CD4-positive, alpha-beta T cell treated with Interleukin-4 for 1 hour (primary cell): ENCODE measurements around the gene ABHD12.

Experiments
- DNase-seq, 2 donors: peaks; one replicate each; pipeline ENCODE4 v3.0.0-alpha.2; 2020 to 2022

ABHD12 gene

DNA sequence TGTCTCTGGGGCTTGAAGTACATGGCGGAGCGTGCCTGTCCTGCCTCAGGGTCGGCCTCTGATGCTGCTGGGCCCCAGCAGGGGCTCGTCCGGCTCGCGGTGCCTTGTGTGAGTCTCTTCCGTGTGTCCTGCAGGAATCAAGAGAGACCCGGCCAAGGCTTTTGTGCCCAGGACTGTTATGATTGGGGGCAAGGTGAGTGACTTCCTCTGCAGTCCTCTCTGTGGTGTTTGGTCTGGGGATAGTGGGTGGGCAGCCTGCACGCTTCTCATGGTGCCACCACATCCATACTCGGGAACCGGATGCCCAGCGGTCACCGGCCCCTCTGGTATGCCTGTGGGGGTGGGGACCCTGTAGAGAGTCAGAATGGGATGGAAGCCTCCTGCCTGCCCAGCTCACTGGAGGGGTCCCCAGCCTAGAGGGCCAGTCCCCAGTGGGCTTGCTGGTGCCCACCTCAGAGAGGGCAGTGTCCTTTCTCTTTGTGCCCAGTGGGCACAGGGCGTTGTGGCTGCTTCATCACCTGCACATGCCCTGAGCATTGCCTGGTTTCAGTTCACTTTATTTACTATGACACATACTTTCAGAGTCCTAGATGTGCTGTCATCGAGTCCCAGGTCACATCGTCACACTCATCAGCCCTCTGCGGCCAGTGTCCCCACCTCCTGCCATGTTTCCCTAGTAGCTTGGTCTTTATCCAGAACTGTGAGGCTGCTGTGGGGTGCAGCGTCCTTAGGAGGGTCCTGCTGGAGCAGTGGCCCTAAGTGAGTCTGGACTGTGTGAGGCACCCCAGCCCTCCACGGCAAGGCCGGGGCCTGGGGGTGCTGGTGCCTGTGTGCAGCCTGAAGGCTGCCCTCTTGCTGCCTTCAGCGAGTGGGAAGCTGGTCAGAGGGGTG, 102.1 kb downstream of the ABHD12 start:
- no peak for DNase-seq

DNA sequence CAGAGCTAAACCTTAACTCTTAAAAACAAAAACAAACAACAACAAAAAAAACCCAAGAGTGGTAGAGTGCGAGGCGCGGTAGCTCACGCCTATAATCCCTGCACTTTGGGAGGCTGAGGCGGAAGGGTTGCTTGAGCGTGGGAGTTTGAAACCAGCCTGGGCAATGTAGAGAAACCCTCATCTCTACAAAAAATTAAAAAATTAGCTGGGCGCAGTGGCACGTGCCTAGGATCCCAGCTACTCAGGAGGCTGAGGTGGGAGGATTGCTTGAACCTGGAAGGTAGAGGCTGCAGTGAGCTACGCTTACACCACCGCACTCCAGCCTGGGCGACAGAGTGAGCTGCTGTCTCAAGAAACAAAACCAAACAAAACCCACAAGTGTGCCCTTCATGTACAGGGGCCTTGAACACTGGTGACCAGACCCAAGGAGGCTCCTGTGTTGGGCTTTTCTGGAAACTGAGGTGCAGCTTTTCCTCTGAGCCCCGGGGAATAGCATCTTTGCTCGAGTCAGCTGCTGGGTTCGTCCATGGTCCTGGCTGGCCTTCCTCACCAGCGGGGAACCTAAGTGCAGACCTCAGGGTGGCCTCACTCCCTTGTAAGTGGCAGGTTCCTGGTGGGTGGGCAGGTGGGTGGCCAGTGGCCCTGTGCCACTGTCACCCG, 102.9 kb downstream of the ABHD12 start:
- DNase-seq: no peak

DNA sequence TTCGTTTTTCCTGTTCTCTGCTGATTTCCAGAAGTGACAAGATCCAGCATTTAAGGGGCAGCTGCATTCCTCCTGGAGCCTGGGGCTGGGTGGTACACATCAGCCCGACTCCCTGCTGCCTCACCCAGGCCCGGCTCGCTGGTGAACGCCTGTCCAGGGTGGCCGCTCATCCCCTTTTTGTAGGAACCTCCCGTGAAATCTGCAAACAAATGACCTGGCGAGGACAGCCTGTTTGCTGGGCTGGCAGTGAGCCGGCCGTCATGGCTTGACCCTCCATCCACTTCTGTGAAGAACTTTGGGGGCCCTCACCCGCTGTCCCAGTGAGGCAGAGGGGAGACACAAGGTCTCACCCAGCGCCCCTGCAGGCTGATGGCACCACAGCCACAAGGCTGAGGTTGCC, 103.7 kb downstream of the ABHD12 start:
- no peak for DNase-seq

DNA sequence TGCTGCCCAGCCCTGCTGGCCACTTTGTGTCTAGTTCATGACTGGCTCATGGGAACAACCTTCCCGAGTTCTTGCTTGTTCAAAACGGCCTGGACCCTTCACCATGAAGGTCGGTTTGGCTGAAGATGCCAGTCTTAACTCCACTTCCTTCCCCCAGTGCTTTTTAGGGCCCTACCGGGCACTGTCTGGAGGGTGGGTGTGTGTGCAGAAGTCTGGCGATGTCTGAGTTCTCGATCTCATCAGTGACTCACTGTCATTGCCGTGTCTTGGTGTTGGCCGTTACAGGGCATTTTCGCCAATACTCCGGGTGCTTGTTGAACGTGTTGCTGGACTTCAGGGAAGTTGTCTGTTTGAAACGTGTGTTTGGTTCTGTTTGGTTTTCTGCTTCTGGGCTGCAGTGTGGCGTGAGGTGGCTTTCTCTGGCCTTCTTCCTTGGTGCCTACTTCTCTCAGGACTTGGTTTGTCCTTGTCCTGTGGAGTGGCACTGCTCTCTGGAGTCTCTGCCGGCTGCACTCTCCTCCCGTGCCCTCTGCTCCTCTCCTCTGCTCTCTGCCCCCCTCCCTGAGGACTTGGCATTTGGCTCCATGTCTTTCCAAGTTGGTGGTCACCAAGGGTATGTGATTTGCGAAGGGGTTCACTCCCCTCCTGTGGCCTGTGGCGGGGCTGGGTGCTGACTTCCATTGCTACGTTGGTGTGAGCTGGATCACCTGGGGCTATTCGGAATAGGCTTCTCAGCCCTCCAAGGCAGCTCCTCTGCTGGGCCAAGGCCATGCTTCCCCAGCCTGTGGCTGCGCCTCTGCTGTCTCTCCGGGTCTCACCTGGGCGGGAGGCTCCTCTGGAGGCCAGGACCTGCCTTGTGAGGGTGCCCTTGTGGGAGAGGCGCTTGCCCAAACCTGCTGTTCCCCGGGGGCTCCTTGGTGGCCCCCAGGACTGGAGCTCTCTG, 104.5 kb downstream of the ABHD12 start:
- DNase-seq: no peak

DNA sequence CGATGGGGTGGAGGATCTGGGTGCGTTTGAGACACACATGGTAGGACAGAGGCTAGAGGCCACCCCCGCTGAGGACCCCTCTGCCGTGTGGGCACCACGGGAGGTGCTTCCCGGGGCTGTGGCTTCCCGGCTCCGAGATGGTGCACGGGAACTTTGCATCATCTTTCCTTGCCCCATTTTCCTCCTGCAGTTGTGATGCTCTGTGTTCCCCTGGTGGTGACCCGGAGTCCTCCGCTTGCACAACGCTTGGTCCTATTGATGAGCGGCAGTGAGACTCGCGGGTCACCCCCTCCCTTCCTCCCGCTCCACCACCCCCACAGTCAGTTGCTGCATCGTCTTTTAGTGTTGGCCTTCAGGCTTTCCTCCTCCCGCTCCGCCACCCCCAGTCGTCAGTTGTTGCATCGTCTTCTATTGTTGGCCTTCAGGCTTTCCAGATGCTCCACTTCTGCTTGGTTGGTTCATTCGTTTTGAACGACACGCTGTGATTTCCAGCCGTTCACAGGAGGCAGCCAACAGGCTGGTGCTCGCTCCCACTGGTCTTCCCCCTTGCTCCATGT, 105.5 kb downstream of the ABHD12 start:
- peak in 1 of 2 donors; percentile 2 for DNase-seq

DNA sequence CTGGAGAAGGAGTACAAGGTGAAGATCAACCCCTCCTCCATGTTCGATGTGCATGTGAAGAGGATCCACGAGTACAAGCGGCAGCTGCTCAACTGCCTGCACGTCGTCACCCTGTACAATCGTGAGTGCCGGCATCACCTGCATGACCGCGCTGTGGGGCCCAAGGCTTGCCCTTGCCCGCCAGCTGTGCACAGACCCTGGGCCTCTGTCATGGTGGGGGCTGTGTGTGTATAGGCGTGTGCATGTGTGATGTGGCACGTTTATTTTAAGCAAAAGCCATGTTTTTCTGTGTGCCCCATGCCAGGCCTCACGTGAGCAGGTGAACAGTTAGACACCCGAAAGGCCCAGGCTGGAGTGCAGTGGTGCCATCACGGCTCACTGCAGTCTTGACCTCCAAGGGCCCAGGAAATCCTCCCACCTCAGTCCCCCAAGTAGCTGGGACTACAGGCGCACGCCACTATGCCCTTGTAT, 106.5 kb downstream of the ABHD12 start:
- peak in 1 of 2 donors; percentile 7 for DNase-seq

DNA sequence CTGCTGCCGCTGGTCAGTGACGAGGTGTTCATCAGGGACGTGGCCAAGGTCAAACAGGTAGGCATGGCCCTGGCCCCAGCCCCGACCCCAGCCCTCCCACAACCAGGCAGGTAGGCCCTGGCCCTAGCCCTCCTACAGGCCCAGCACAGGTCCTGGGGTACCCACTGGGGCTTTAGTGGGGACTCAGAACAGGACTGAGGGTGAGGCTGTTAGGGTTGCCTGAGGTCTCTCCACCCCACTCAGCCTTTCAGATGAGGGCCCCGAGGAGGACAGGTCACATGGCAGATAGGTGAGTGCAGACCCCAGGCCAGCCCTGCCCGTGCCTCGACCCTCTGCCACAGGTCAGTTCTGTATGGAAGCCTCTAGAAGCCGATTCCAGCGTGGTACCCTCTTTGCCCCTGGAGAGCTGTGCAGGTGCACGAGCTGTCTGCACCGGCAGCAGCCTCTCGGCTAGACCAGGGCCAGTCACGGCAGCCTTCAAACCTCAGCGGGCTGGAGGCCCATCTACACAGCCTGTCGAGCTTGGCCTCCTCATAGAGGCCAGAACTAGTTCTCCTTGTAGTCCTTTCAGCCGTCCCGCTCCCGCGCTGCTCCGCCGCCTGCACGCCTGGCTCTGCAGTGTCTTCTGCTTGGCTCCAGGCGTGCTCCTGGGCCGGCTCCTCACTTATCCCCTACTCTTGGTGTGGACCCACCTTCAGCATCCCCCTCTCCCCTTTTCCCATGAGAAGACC, 107.2 kb downstream of the ABHD12 start:
- no peak for DNase-seq

DNA sequence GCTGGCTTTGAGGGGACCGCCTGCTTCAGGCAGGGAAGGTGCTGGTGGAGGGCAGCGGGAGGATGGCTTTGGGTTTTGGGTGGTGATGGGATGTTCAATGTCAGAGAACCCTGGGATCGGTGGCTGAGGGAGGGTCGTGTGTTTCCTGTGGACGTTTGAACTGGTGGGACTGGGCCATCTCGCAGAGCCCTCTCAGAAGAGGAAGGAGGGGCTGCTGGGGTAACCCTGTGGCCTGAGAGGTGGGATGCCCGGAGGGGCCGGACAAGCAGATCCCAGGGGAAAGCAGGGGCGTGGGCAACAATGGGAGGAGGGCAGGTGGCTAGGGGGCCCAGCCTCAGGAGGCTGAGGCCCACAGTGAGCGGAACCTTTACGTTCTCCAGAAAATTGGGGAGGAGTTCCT, 107.8 kb downstream of the ABHD12 start:
- peak in 1 of 2 donors; percentile 1 for DNase-seq

DNA sequence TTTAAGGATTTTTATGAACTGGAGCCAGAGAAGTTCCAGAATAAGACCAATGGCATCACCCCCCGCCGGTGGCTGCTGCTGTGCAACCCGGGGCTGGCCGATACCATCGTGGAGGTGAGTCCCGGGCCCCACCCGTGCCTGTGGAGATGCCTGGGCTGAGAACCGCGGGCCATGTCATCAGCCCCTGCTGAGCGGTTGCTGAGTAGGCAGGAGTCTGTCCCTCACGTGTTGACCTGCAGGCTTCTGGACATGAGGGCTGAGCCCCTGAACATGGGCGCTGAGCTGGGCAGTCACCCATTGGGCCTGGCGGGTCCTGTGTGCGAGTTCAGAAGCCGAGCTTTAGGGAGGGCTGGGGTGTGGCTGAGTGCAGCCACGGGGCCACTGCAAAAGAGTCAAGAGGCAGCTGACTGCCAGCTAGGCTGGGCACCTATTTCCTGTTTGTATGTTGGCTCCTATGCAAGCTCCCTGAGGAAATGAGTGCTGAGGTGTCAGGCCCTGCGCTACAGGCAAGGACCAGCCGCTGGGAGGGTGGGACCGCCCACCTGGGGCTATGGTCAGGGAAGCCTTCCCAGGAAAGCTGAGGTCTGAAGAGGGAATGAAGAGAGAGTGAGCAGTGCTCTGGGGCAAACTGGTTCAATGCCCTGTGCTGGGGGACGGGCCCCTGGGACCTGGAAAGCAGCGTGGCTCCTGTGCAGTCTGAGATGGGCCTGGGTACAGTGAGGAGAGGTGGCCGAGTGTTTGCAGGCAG, 108.4 kb downstream of the ABHD12 start:
- peak in 1 of 2 donors; percentile 5 for DNase-seq

DNA sequence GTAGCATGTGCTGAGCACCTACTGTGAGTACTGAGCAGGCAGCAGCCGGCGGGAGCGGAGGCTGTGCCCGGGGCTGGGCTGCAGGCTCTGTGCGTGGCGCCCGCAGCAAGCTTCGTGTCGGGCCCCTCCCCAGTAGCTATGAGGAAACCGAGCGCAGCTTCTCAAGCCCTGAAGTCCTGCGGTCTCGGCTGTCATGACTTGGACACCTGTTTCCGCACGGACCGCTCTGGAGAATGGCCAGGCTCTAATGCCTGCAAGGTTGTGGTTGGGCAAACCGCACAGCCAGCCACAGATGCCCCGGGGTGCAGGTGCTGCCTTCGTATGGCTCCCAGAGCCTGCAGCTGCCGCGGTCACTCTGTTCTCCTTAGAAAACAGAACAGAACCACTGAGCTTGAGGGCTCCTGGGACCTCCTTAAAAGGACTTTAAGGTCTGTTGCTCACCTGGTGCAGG, 109.1 kb downstream of the ABHD12 start:
- peak in 1 of 2 donors; percentile 57 for DNase-seq

DNA sequence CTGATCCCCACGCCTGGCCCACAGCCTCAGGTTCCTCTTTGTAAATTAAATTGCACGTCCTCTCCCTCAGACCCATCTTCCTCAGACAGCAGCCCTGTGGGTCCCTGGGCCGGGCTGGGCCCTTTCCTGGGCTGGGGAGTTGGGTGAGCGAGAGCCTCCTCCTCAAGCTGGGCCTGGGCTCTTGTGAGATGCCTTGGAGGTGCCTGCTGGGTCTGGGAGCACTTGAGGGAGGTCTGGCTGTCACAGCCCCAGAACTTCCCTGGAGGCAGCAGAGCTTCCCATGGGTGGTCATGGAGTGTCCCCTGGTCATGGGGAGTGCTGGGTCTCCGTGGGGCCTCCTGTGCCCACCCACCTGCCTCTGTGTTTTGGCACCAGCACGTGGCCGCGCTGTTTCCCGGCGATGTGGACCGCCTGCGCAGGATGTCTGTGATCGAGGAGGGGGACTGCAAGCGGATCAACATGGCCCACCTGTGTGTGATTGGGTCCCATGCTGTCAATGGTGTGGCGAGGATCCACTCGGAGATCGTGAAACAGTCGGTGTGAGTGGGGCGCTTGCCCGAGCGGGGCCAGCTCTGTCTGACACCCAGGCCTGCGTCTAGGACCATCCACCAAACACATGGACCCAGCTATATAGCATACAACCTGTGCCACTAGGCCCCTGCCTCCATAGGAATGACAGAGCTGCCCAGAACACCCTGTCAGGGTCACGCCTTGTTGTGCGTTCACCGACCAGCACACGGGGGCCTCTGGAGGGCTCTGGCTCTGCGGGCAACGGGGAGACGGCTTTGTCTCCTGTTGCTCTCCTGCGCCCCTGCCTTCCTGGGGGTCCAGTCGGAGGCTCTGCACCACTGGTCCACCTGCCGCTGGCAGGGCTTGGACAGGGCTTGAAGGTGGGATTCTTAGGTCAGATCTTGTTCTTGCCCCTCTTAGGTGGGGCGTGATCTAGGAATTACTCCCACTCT, 109.8 kb downstream of the ABHD12 start:
- peak in 1 of 2 donors; percentile 9 for DNase-seq

DNA sequence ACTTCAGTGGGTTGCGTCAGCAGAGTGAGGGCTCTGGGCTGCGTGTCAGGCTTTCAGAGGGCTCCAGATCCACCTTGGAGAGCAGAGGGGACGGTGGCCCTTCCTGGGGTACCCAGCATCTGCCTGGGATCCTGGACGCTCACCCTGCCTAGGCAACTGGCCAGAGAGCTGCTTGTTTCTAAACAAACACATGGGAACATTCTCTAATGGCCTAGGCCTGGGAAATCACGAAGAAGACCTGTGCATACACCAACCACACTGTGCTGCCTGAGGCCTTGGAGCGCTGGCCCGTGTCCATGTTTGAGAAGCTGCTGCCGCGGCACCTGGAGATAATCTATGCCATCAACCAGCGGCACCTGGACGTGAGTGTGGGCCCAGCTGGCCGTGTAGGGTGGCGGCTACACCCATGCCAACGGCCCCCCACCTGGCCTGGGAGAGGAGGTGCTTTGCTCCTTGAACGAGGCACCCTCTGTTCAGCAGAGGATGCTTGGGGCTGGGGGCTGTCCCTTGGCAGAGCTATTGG, 110.5 kb downstream of the ABHD12 start:
- no peak for DNase-seq

DNA sequence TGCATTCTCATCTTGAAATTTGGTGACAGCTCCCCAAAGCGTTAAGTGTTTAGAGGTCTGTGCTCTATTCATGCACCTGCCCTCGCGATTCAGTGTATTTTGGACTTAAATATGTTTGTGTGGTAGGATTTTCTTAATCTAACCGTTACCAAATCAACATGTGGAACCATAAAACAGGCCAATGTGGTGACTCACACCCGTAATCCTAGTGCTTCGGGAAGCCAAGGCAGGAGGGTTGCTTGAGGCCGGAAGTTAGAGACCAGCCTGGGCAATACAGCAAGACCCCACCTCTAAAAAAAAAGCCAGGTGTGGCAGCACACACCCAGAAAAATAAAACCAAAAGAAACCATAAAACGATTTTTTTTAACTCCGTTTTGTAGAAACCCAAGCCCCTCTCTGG, 111.2 kb downstream of the ABHD12 start:
- DNase-seq: no peak

DNA sequence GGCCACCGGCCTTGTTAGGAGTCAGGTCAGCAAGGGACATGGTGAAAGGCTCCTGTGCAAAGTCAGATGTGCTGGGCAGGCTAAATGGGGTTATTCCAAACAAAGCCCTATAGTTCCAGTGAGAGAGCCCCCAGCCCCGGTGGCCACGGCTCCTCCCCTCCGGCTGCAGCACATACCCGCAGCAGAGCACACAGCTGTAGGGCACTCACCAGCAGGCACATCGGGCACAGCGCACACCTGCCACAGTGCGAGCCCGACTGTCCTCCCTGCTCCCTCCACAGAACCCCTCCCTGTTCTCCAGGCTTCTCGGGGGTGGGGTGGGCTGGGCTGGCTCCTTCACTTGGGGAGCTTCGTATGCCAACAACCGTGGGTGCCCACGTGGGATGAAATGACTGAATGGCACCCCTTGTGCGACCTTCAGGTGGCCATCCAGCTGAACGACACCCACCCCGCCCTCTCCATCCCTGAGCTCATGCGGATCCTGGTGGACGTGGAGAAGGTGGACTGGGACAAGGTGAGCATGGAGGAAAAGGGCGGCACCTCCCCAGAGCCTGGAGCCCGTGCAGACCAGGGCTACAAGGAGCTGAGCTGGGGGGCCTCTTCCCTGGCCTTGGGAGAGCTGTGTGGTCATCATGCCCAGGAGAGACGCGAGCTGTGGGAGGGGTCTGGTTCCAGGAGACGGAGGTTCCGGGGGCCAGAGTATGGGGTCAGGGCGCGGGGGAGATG, 111.8 kb downstream of the ABHD12 start:
- DNase-seq: peak in 1 of 2 donors; percentile 8

DNA sequence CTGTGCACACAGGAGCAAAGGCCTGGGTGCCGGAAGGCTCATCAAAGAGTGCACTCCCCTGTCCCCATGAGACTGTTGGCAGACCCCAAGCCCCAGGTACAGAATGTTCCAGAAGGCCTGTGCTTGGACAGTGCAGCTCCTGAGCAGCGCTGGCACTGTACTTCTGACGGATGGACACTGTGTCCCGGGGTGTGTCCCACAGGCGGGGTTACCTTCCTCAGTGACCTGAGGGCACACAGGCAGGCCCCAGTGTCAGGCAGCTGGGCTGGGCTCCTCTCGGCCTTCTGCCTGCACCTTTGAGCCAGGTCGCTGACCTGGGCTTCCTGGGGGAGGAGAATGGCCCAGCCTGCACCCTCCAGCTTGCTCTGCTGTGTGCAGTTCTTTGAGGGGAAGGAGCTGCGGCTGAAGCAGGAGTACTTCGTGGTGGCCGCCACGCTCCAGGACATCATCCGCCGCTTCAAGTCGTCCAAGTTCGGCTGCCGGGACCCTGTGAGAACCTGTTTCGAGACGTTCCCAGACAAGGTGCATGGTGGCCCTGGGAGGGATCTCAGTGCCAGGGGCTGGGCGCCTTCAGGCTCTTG, 112.6 kb downstream of the ABHD12 start:
- DNase-seq: peak in 1 of 2 donors; percentile 6

DNA sequence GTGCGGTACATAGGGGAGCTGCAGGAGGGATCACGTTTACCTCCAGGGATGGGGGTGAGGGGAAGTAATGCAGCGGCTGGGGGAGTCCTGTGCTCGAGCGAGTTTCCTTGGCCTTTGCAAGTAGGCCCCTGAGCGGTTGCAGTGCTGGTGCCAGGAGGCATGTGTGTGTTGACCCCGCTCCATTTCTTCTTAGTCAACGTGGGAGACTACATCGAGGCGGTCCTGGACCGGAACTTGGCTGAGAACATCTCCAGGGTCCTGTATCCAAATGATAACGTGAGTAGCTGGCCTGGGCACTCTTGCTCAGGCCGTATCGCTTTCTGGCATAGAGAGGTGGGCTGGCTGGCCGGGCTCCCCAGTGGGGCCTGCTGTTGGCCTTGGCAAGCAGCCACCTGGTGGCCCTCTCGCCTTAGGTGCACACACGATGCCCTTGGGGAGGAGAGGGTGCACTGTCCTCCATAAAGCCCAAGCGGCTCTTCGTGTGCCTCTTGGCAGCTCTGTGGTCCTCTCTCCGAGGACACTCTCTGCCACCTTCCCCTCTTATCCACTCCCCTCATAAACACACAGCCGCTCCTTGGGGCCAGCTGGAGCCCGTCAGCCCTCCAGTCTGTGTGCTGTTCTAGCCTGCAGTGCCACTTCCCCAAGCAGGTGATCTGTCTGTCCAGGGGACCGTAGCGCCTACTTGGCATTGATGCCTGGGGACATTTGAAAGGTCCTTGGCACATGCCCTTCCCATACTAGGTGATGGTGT, 113.4 kb downstream of the ABHD12 start:
- no peak for DNase-seq

DNA sequence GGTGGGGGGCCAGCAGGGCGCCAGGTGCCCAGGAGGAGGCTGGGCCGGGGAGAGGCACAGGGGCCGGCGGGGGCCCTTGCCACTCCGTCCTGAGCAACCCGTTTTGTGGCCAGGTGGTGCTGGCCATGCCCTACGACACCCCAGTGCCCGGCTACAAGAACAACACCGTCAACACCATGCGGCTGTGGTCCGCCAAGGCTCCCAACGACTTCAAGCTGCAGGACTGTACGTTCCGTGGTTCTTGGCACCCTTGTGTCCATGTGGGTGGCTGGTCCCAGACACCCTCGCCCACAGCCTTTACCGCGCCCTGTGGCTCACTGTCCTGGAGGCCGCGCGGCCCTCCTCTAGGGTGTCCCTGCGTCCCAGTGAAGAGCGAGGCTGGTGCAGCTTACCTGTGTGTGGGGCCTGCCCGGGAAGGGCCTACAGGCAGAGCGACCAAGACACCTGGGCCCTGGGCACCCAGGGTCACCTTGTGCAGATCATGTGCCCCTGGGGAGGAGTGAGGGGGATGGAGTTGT, 114.0 kb downstream of the ABHD12 start:
- DNase-seq: no peak
